Mucosa of rectum (tissue), 2 donors: ENCODE results near the gene RANBP3L.

ENCODE experiments used
- H3K27ac ChIP-seq, 2 donors: one replicate each; pipeline ENCODE4 v1.7.0; 2013; ENCODE audit warnings: inconsistent platforms in 2 of 2, low read depth in 2 of 2, low read length in 2 of 2
- H3K27me3 ChIP-seq, 2 donors: one replicate each; pipeline ENCODE4 v1.7.0; 2013; ENCODE audit warnings: low read length in 2 of 2; ENCODE audit not compliant: control insufficient read depth in 2 of 2, insufficient read depth in 2 of 2
- H3K36me3 ChIP-seq, 2 donors: one replicate each; pipeline ENCODE4 v1.7.0; 2013; ENCODE audit warnings: low read length in 2 of 2; ENCODE audit not compliant: control insufficient read depth in 2 of 2, insufficient read depth in 2 of 2
- H3K4me1 ChIP-seq, 2 donors: one replicate each; pipeline ENCODE4 v1.7.0; 2013; ENCODE audit warnings: low read length in 2 of 2, mild to moderate bottlenecking in 1 of 2; ENCODE audit not compliant: control insufficient read depth in 2 of 2, insufficient read depth in 2 of 2
- H3K4me3 ChIP-seq, 2 donors: one replicate each; pipeline ENCODE4 v1.7.0; 2013; ENCODE audit warnings: low read length in 2 of 2
- H3K9ac ChIP-seq, 2 donors: one replicate each; pipeline ENCODE4 v1.7.0; 2013; ENCODE audit warnings: low read length in 2 of 2, low read depth in 1 of 2, mild to moderate bottlenecking in 1 of 2
- H3K9me3 ChIP-seq, 2 donors: one replicate each; pipeline ENCODE4 v1.7.0; 2013; ENCODE audit warnings: low read length in 2 of 2; ENCODE audit not compliant: control insufficient read depth in 2 of 2
- donor health status: healthy.
- donor health status: Normal muscosa, but diverticular disease.

The RANBP3L gene

GRCh38 chr5:36236801-36237200 lies 64.9 kb downstream of the RANBP3L start:
- no peak overlapping the region for H3K4me3 ChIP-seq
- H3K27ac ChIP-seq = no peak overlapping the region
- H3K36me3 ChIP-seq = no peaks in the 10 kb centered on the region
- H3K9ac ChIP-seq = no peak overlapping the region
- no peaks in the 10 kb centered on the region for H3K27me3 ChIP-seq
- H3K9me3 ChIP-seq = no peaks in the 10 kb centered on the region
- peaks cover 0 to 12% of the 10 kb centered on the region in 2 donors for H3K4me1 ChIP-seq

GRCh38 chr5:36232533-36232932 lies 69.2 kb downstream of the RANBP3L start:
- H3K4me1 ChIP-seq = peaks cover 0 to 1% of the 10 kb centered on the region in 2 donors
- no peaks in the 10 kb centered on the region for H3K36me3 ChIP-seq
- H3K9me3 ChIP-seq = no peaks in the 10 kb centered on the region
- no peak overlapping the region for H3K27ac ChIP-seq
- H3K4me3 ChIP-seq = no peak overlapping the region
- H3K27me3 ChIP-seq = no peaks in the 10 kb centered on the region
- H3K9ac ChIP-seq = no peak overlapping the region

GRCh38 chr5:36230151-36230790 lies 71.4 kb downstream of the RANBP3L start:
- Histone ChIP-seq H3K9me3 (no peaks in the 10 kb centered on the region), H3K27ac (no peak overlapping the region), H3K4me1 (no peaks in the 10 kb centered on the region)

DNA sequence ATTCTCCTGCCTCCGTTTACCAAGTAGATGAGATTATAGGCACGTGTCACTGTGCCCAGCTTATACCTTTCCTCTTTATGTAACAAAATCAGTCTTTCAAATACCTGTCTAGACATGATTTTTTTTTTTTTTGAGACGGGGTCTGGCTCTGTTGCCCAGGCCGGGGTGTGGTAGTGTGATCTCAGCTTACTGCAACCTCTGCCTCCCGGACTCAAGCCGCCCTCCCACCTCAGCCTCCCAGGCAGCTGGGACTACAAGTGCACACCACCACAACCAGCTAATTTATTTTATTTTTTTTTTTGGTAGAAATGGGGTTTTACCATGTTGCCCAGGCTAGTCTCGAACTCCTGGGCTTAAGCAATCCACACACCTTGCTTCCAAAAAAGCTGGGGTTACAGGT lies 73.2 kb downstream of the RANBP3L start:
- Histone ChIP-seq H3K4me3 (no peak overlapping the region), H3K9me3 (no peaks in the 10 kb centered on the region), H3K27me3 (no peaks in the 10 kb centered on the region), H3K9ac (no peak overlapping the region), H3K4me1 (no peaks in the 10 kb centered on the region), H3K36me3 (peaks cover 8 to 9% of the 10 kb centered on the region in 2 donors), H3K27ac (no peak overlapping the region)

More at GRCh38 chr5:36230151-36230790, 71.4 kb downstream of the RANBP3L start:
- H3K4me3 ChIP-seq = no peak overlapping the region
- H3K27me3 ChIP-seq = no peaks in the 10 kb centered on the region
- H3K36me3 ChIP-seq = peaks cover 3 to 4% of the 10 kb centered on the region in 2 donors
- no peak overlapping the region for H3K9ac ChIP-seq

DNA sequence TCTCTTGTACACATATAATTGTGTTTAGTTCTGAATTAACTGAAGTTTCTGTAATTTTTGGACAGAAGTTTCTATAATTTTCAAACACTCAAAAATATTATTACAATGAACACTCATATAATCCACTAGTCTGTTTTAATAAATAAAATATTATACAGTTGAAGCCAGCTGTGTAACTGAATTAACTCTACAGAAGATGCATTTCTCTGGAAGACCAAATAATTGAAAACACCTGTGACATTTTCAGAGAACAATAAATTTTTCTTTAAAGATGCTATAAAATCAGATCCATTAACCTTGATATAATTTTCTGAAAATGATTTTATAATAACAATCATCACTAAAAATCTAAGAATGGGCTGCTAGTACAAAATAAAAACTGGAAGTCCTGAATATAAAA lies 74.7 kb downstream of the RANBP3L start:
- Histone ChIP-seq H3K9me3 (no peaks in the 10 kb centered on the region), H3K27ac (no peak overlapping the region), H3K4me1 (no peaks in the 10 kb centered on the region), H3K27me3 (no peaks in the 10 kb centered on the region), H3K9ac (no peak overlapping the region), H3K4me3 (no peak overlapping the region), H3K36me3 (peaks cover 8 to 9% of the 10 kb centered on the region in 2 donors)

DNA sequence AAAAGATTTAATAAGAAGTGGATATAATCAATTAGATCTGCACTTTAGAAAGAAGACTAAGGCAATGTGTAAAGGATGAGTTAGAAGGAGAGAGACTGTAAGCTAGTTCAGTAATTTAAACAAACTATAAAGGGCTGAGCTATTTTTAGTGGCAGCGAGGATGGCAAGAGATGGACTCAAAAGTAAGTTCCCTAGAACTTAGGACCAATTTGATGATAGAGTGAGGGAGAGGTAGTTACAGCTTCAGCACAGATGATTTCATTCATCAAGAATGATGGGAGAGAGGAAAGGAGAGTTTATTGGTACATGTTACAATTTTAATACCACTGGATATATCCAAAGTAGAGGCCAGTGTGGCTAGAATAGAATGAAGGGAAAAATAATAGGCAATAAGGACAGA lies 79.1 kb downstream of the RANBP3L start:
- H3K4me1 ChIP-seq = no peaks in the 10 kb centered on the region
- H3K27ac ChIP-seq = no peak overlapping the region
- no peak overlapping the region for H3K9ac ChIP-seq
- no peaks in the 10 kb centered on the region for H3K27me3 ChIP-seq
- no peaks in the 10 kb centered on the region for H3K9me3 ChIP-seq
- H3K36me3 ChIP-seq = peaks cover 10 to 25% of the 10 kb centered on the region in 2 donors
- H3K4me3 ChIP-seq = no peak overlapping the region

- no peaks in the 10 kb centered on the region for H3K4me1 ChIP-seq
- H3K27me3 ChIP-seq = no peaks in the 10 kb centered on the region
- H3K4me3 ChIP-seq = no peak overlapping the region
- H3K9ac ChIP-seq = no peak overlapping the region
- no peak overlapping the region for H3K27ac ChIP-seq
- H3K9me3 ChIP-seq = no peaks in the 10 kb centered on the region
- peaks cover 17 to 27% of the 10 kb centered on the region in 2 donors for H3K36me3 ChIP-seq
These were observed 83.7 kb downstream of the RANBP3L start for GRCh38 chr5:36217988-36218387.

GRCh38 chr5:36217567-36217966 lies 84.1 kb downstream of the RANBP3L start:
- Histone ChIP-seq H3K27ac (no peak overlapping the region), H3K4me1 (no peaks in the 10 kb centered on the region), H3K36me3 (peaks cover 21 to 27% of the 10 kb centered on the region in 2 donors), H3K9ac (no peak overlapping the region), H3K27me3 (no peaks in the 10 kb centered on the region), H3K4me3 (no peak overlapping the region), H3K9me3 (no peaks in the 10 kb centered on the region)

GRCh38 chr5:36215910-36216309 lies 85.8 kb downstream of the RANBP3L start:
- H3K36me3 ChIP-seq = peaks cover 23 to 24% of the 10 kb centered on the region in 2 donors
- H3K4me3 ChIP-seq = no peak overlapping the region
- H3K9ac ChIP-seq = no peak overlapping the region
- no peaks in the 10 kb centered on the region for H3K4me1 ChIP-seq
- H3K27me3 ChIP-seq = no peaks in the 10 kb centered on the region
- no peak overlapping the region for H3K27ac ChIP-seq
- no peaks in the 10 kb centered on the region for H3K9me3 ChIP-seq

DNA sequence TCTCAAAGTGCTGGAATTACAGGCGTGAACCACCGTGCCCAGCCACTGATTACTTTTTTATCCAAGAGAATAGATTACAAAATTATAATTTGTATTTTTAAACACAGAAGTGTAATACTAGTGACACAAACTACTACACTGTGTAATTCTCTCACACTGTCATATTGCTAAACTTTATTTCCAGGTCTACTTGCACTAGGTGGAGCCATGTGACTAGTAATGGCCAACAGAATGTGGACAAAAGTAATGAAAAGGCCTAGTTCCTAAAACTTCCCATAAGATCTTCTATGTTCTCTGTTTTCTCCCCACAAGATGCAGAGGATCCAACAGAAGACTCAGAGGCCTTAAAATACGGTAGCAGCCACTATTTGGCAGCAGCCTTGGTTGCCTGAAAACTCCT lies 87.3 kb downstream of the RANBP3L start:
- Histone ChIP-seq H3K4me1 (no peaks in the 10 kb centered on the region), H3K4me3 (no peak overlapping the region), H3K9me3 (no peaks in the 10 kb centered on the region), H3K27ac (no peak overlapping the region), H3K36me3 (peaks cover 20 to 21% of the 10 kb centered on the region in 2 donors), H3K27me3 (no peaks in the 10 kb centered on the region), H3K9ac (no peak overlapping the region)
